D721Med (cell line): ENCODE measurements around the gene MAP4K2.

ENCODE experiments used
- DNase-seq: peaks from one replicate; pipeline ENCODE4 v3.0.0; 2011; ENCODE audit warnings: low spot score; ENCODE audit not compliant: insufficient read length
- FAIRE-seq: peaks from 2 replicates; lab custom pipeline; 2011; peaks lifted over from hg19 to GRCh38; lab: Jason Lieb, UNC
- TF ChIP-seq, protein P1 (sequence below): IDR thresholded peaks from 2 replicates; pipeline ENCODE4 v1.5.1; 2012; ENCODE audit warnings: mild to moderate bottlenecking, control low read depth; ENCODE audit not compliant: insufficient read depth; ENCODE audit errors: missing control alignments

MAP4K2 gene

DNA sequence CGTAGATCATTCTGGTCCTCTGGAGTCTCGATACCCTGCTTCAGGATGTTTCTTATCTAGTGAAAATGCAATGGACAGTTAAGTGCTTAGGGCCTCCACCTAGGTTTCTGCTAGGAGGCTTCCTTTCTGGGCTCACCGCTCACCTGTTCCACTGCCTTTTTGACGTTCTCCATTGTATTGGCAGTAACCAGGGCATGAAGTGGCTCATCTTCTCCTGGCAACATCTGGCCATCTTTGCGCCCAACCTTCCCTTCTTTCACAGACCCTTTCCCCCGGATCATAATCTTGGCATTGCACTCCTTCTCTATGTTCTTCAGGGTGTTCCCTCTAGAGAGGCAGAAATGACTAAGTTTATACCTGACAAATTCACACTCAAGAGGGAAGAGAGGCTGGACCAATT lies 33.7 kb downstream of the MAP4K2 start:
- FAIRE-seq (no peak), DNase-seq (no peak)
- TF ChIP-seq, protein P1, sequence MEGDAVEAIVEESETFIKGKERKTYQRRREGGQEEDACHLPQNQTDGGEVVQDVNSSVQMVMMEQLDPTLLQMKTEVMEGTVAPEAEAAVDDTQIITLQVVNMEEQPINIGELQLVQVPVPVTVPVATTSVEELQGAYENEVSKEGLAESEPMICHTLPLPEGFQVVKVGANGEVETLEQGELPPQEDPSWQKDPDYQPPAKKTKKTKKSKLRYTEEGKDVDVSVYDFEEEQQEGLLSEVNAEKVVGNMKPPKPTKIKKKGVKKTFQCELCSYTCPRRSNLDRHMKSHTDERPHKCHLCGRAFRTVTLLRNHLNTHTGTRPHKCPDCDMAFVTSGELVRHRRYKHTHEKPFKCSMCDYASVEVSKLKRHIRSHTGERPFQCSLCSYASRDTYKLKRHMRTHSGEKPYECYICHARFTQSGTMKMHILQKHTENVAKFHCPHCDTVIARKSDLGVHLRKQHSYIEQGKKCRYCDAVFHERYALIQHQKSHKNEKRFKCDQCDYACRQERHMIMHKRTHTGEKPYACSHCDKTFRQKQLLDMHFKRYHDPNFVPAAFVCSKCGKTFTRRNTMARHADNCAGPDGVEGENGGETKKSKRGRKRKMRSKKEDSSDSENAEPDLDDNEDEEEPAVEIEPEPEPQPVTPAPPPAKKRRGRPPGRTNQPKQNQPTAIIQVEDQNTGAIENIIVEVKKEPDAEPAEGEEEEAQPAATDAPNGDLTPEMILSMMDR, result no peak

DNA sequence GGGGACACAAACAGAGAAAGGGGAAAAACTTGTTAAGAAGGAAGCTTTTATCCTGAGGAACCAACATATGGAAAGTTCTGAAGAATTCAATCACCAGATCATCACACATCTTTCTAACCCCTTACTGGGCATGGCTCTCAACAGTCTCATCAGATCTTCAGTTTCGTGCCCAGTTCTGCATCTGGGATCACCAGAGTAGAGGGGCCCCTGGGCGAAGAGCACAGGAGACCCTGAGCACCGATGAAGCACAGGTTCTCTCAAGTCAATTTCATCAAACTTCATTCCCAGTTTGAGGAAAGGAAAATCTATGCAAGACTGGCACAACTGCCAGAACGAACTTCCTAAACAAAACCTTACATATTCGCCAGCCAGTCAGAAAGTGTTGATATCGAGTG lies 34.7 kb downstream of the MAP4K2 start:
- DNase-seq (no peak), FAIRE-seq (no peak)
- TF ChIP-seq, protein P1, result no peak

DNA sequence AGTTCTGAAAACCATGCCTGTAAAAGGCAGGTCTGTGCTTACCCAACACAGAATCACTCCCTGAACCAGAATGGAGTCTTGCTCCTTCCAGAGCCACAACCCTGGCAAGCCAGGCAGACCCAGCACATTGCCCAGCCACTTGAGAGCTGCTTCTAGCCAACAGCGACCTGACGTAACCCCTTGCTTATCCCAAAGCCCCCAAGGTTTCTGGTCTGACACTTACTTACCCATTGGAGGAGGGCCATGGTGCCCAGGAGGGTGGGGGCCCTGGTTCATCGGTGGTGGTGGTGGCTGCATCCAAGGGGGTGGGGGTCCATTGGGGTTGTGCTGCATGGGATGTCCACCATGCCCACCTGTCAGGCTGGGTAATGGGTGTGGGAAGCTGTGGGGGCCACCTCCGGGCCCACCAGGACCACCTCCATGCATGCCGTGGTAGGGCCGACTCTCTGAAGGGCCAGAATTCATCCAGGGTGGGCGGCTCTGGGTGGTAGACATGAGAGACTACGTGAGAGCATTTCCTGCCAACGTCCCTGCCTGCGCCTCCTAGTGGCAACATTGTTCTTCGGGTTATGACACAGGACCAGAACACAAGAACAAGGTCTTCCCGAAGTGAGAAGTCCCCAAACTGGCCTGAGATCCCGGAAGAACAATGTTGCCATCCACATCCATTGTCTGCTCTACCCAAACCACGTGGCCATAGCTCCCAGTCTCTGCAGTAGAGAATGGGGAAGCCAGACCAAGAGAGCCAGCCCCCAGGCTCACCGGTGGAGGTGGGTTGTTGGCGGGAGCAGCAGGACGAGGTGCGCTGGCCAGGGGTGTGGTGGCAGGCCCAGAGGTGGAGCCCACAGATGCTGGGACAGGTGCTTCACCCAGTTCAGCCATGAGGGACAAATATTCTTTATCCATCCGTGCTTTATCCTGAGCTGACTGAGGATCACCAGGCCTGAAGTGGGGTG lies 35.4 kb downstream of the MAP4K2 start:
- TF ChIP-seq, protein P1, result peak; percentile 66
- no peak for DNase-seq
- no peak for FAIRE-seq

DNA sequence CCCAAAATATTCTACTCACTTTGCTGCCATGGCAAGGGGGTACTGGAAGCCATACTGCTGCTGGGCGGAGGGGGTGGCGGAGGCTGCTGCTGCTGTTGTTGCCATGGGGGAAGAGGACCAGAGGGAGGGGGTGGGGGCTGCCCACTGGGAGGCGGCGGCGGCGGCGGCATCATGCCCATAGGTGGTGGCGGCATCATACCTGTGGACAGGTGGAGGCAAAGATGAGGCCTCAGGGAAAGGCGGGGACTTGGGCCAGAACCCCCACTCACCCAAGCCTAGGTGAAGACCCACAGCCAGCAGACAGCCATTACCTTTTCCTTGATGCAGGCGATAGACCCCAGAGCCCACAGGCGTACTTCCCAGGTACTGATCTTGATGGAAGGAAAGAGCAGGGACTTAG lies 36.1 kb downstream of the MAP4K2 start:
- TF ChIP-seq, protein P1, result no peak
- FAIRE-seq (no peak), DNase-seq (no peak)

DNA sequence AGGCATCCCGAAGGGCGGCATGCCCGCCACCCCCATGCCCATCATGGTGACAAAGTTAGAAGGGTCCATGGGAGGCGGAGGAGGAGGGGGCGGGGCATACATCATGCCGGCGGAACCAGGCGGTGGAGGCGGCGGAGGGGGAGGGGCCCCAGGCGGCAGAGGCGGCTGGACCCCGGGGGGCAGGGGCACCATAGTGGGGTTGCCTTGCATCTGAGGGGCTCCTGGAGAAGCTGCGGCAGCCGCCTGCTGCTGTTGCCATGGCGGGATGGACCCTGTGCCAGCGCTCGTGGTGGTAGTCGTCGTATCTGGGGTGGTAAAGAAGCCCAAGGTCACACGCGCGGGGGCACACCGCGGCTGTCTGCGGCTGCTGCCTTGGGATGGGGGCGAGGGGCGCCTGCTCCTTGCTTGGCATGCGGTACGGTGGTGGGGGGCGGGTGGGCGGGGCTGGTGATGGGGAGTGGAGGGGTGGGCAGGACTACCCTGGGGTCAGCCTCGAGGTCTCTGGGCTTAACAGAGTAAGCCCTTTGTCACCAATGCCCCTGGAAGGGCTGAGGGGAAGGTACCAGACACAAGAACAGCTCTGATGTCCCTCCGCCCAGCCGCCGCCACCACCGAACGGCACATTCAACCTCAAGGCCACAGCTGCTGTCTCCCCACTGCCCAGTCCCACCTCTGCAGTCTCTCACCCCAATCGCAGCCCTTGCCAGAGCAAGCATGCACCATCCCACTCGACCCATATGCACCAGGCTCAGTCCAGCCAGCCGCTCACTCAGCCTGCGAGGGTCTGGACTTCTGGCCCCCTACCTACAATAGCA lies 37.0 kb downstream of the MAP4K2 start:
- DNase-seq (no peak), FAIRE-seq (no peak)
- TF ChIP-seq, protein P1, result no peak

DNA sequence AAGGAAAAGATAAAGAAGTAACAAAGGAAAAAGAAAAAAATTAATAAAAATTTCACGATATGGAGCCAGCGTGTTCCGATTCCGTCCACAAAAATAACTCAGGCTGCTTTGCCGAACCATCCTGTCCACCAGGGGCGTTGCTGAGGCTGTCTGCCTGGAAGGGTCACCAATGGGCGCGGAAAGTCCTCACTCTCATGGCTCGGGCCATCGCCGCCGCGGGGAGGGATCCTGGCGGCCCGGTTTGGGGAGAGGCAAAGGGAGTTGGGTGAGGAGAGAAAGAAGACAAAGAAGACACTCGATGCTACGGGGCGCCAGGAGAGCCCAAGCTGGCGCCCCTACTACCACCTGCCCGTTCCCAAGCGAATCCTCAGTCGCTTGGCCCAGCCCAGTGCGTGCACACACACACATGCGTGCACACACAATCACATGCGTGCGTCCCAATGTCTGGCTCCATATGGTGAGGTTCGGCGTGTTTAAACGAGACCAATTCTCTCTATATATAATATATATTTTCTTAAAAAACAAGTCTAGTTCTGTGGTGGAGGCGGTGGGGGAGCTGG lies 37.6 kb downstream of the MAP4K2 start:
- FAIRE-seq (no peak), DNase-seq (no peak)
- TF ChIP-seq, protein P1, result no peak
